Bone marrow (tissue), 2 donors: Measurements from ENCODE around the gene CCNY.
A peak's percentile ranks its signal among the peaks of the same experiment; 100 is the strongest.
"Not testable (repeated sequence)": the region's sequence is repeated elsewhere in the genome, so short reads cannot be mapped to it uniquely, and the experiment has no call there.

Experiments
- DNase-seq, 2 donors: peaks; one replicate each; lab custom pipeline; 2025; lab: John Stamatoyannopoulos, UW

CCNY gene

GRCh38 chr10:35406003-35406630, 69.8 kb downstream of the CCNY start:
- DNase-seq, result not testable (repeated sequence)

- DNase-seq, result not testable (repeated sequence)
These were observed 71.4 kb downstream of the CCNY start for GRCh38 chr10:35407696-35408095.

GRCh38 chr10:35409094-35409582, 72.8 kb downstream of the CCNY start:
- DNase-seq, result peak in 1 of 2 donors; percentile 77

- DNase-seq, result no peak
These were observed 73.5 kb downstream of the CCNY start for GRCh38 chr10:35409808-35410207.

GRCh38 chr10:35412003-35412723, 75.9 kb downstream of the CCNY start:
- DNase-seq, result no peak

GRCh38 chr10:35412900-35413491, 76.7 kb downstream of the CCNY start:
- DNase-seq, result no peak

GRCh38 chr10:35413985-35414861, 77.9 kb downstream of the CCNY start:
- DNase-seq, result no peak

- DNase-seq, result no peak
These were observed 79.2 kb downstream of the CCNY start for GRCh38 chr10:35415505-35415904.

GRCh38 chr10:35416619-35417312, 80.5 kb downstream of the CCNY start:
- DNase-seq, result no peak

- no peak for DNase-seq
These were observed 81.0 kb downstream of the CCNY start for GRCh38 chr10:35417313-35417625.

GRCh38 chr10:35417795-35418194, 81.5 kb downstream of the CCNY start:
- no peak for DNase-seq

GRCh38 chr10:35418580-35418979, 82.3 kb downstream of the CCNY start:
- not testable (repeated sequence) for DNase-seq

- no peak for DNase-seq
These were observed 83.7 kb downstream of the CCNY start for GRCh38 chr10:35420044-35420443.

GRCh38 chr10:35420827-35421552, 84.7 kb downstream of the CCNY start:
- no peak for DNase-seq

- no peak for DNase-seq
These were observed 85.4 kb downstream of the CCNY start for GRCh38 chr10:35421553-35422178.

GRCh38 chr10:35422228-35422627, 85.9 kb downstream of the CCNY start:
- no peak for DNase-seq

- DNase-seq, result no peak
These were observed 87.4 kb downstream of the CCNY start for GRCh38 chr10:35423505-35424306.

- no peak for DNase-seq
These were observed 88.5 kb downstream of the CCNY start for GRCh38 chr10:35424680-35425285.

GRCh38 chr10:35425595-35425994, 89.3 kb downstream of the CCNY start:
- no peak for DNase-seq
